CD4-positive, alpha-beta T cell treated with Interleukin-2 at 100 ng/mL for 4 hours (primary cell): ENCODE measurements around the gene ARHGAP24.
A peak's percentile ranks its signal among the peaks of the same experiment; 100 is the strongest.

Experiments used
- DNase-seq: peaks from one replicate; pipeline ENCODE4 v3.0.0-alpha.2; 2020; ENCODE audit warnings: low spot score

The ARHGAP24 gene

GRCh38 chr4:85741381-85741780, 266.4 kb downstream of the ARHGAP24 start:
- DNase-seq = no peak

GRCh38 chr4:85741921-85742591, 267.1 kb downstream of the ARHGAP24 start:
- no peak for DNase-seq

- DNase-seq = no peak
Observed at GRCh38 chr4:85744950-85745349, 270.0 kb downstream of the ARHGAP24 start.

- no peak for DNase-seq
Observed at GRCh38 chr4:85745939-85746338, 271.0 kb downstream of the ARHGAP24 start.

- peak; percentile 14 for DNase-seq
Observed at GRCh38 chr4:85747882-85748491, 273.0 kb downstream of the ARHGAP24 start.

- no peak for DNase-seq
Observed at GRCh38 chr4:85748654-85749053, 273.7 kb downstream of the ARHGAP24 start.

- DNase-seq = no peak
Observed at GRCh38 chr4:85751866-85752265, 276.9 kb downstream of the ARHGAP24 start.

GRCh38 chr4:85755285-85755684, 280.3 kb downstream of the ARHGAP24 start:
- DNase-seq = no peak

- no peak for DNase-seq
Observed at GRCh38 chr4:85756938-85757337, 282.0 kb downstream of the ARHGAP24 start.

GRCh38 chr4:85759388-85759787, 284.4 kb downstream of the ARHGAP24 start:
- no peak for DNase-seq

GRCh38 chr4:85760511-85760910, 285.6 kb downstream of the ARHGAP24 start:
- DNase-seq = no peak

- DNase-seq = no peak
Observed at GRCh38 chr4:85761803-85762528, 287.0 kb downstream of the ARHGAP24 start.

- no peak for DNase-seq
Observed at GRCh38 chr4:85762529-85762871, 287.6 kb downstream of the ARHGAP24 start.

GRCh38 chr4:85763202-85763601, 288.3 kb downstream of the ARHGAP24 start:
- no peak for DNase-seq

- no peak for DNase-seq
Observed at GRCh38 chr4:85767649-85768048, 292.7 kb downstream of the ARHGAP24 start.

- DNase-seq = no peak
Observed at GRCh38 chr4:85769009-85769408, 294.1 kb downstream of the ARHGAP24 start.

- no peak for DNase-seq
Observed at GRCh38 chr4:85772470-85772869, 297.5 kb downstream of the ARHGAP24 start.

- no peak for DNase-seq
Observed at GRCh38 chr4:85773372-85773771, 298.4 kb downstream of the ARHGAP24 start.

- no peak for DNase-seq
Observed at GRCh38 chr4:85774000-85774399, 299.1 kb downstream of the ARHGAP24 start.

GRCh38 chr4:85774489-85774888, 299.5 kb downstream of the ARHGAP24 start:
- no peak for DNase-seq

- DNase-seq = no peak
Observed at GRCh38 chr4:85776096-85776495, 301.1 kb downstream of the ARHGAP24 start.

GRCh38 chr4:85776579-85776978, 301.6 kb downstream of the ARHGAP24 start:
- no peak for DNase-seq

GRCh38 chr4:85777908-85778631, 303.1 kb downstream of the ARHGAP24 start:
- DNase-seq = no peak
